ENCODE data around the gene CCL13.

- TF ChIP-seq CTCF (IDR thresholded peaks at IDR 0.05) (no peak), POLR2A (IDR thresholded peaks at IDR 0.05) (no peak)
Measured at GRCh38 chr17:34337701-34338100, 18.6 kb upstream of the CCL13 start.

All from adrenal gland (tissue), 5 donors.